ENCODE results near the gene ASZ1.

DNA sequence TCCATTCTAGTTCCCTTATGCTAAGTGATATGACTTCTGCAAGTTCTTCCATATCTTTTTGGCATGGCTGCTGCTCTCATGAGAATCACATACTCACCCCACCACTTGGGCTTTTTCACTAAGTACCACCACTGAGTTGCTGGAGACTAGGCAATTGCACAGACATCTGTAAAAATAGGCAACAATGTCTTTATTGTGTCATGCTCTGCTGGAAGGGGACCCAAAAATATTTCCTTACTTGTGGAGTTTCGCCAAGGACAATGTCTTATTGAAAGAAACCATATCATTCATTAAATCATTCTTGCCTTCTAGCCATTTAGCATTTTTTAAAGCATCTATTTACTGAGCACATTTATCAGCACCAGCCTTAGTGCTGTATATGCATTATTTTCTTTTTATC lies 17.4 kb upstream of the ASZ1 start:
- TF ChIP-seq, protein P1, sequence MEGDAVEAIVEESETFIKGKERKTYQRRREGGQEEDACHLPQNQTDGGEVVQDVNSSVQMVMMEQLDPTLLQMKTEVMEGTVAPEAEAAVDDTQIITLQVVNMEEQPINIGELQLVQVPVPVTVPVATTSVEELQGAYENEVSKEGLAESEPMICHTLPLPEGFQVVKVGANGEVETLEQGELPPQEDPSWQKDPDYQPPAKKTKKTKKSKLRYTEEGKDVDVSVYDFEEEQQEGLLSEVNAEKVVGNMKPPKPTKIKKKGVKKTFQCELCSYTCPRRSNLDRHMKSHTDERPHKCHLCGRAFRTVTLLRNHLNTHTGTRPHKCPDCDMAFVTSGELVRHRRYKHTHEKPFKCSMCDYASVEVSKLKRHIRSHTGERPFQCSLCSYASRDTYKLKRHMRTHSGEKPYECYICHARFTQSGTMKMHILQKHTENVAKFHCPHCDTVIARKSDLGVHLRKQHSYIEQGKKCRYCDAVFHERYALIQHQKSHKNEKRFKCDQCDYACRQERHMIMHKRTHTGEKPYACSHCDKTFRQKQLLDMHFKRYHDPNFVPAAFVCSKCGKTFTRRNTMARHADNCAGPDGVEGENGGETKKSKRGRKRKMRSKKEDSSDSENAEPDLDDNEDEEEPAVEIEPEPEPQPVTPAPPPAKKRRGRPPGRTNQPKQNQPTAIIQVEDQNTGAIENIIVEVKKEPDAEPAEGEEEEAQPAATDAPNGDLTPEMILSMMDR (IDR thresholded peaks at IDR 0.05), result no peak
- no peak for TF ChIP-seq POLR2AphosphoS5 (IDR thresholded peaks at IDR 0.05; ENCODE audit: insufficient read depth in 1 of 2, low read depth in 1 of 2)
- TF ChIP-seq POLR2A (IDR thresholded peaks at IDR 0.05), result no peak

All from vagina (tissue), 2 donors.